Stimulated activated CD8-positive, alpha-beta memory T cell treated with anti-CD3 and anti-CD28 coated beads, Interleukin-4, amount 100 ng/mL, for 4 hours (primary cell): ENCODE results near the gene TXNDC17.
"Not testable (repeated sequence)": the region's sequence is repeated elsewhere in the genome, so short reads cannot be mapped to it uniquely, and the experiment has no call there.

Experiments used
- DNase-seq, 2 donors: peaks; one replicate each; pipeline ENCODE4 v3.0.0-alpha.2; 2020; ENCODE audit warnings: low read depth in 2 of 2, low spot score in 1 of 2

The TXNDC17 gene

DNA sequence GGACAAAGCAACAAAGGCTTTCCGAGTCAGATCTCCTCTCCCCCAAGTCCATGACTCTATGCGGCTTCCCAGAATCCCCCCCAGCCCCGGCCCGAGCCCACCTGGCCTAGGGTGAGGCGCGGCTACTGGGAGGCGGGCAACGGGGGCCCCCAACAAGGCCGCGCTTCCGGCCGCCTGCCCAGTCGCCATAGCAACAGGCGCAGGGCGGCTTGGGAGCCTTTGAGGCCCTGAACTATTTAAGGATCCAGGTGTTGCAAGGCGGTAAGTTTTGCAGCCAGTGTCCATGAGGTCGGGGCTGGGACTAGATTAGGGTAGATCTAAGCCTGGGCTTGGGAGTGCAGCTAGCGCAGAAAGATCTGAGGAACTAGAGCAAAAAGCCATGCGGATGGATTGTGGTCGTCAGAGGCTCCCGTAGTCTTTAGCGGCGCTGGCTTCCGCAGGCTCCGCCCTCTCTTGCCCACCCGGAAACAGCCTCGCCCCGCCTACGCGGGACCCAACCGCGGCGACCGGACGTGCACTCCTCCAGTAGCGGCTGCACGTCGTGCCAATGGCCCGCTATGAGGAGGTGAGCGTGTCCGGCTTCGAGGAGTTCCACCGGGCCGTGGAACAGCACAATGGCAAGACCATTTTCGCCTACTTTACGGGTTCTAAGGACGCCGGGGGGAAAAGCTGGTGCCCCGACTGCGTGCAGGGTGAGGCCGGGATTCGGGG lies at the start of gene TXNDC17, which contains the start of gene KIAA0753:
TXNDC17 (plus strand) TSS at position 525 of the 711 bp plus-strand sequence; CDS start at position 548, 23 bp downstream.
KIAA0753 (minus strand) TSS at position 176 of the 711 bp plus-strand sequence. CDS start 5,608 bp downstream, outside the sequence.
- DNase-seq = peak; percentile 81 to 83

GRCh38 chr17:6591599-6592158 lies 49.2 kb upstream of the TXNDC17 start:
- no peak for DNase-seq

- DNase-seq = no peak
These were observed 48.7 kb upstream of the TXNDC17 start for GRCh38 chr17:6592173-6592572.

DNA sequence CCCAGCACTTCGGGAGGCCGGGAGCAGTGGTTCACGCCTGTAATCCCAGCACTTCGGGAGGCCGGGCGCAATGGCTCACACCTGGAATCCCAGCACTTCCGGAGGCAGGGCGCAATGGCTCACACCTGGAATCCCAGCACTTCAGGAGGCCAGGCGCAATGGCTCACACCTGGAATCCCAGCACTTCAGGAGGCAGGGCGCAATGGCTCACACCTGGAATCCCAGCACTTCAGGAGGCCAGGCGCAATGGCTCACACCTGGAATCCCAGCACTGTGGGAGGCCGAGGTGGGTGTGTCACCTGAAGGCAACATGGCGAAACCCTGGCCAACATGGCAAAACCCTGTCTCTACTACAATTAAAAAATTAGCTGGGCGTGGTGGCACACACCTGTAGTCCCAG lies 47.5 kb upstream of the TXNDC17 start:
- not testable (repeated sequence) for DNase-seq

DNA sequence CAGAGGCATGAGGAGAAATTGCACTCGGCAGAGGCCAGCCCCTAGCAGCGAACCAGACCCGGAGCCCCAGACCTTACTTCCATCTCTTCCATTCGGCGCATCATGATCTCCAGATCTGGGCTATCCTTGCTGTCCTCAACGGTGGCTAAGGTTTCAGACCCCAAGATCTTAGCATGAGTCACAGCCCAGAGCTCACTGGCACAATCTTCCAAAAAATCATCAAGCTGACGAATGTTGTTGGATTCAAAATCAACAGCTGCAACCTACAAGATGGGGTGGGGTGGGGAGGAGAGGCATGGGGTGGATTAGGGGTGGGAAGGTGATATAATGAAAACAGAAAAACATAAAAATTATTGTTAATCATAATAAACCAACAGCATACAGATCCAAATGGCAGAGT lies 44.8 kb upstream of the TXNDC17 start:
- DNase-seq = no peak

GRCh38 chr17:6596511-6596910 lies 44.3 kb upstream of the TXNDC17 start:
- DNase-seq = no peak

- DNase-seq = no peak
These were observed 43.9 kb upstream of the TXNDC17 start for GRCh38 chr17:6596941-6597340.

DNA sequence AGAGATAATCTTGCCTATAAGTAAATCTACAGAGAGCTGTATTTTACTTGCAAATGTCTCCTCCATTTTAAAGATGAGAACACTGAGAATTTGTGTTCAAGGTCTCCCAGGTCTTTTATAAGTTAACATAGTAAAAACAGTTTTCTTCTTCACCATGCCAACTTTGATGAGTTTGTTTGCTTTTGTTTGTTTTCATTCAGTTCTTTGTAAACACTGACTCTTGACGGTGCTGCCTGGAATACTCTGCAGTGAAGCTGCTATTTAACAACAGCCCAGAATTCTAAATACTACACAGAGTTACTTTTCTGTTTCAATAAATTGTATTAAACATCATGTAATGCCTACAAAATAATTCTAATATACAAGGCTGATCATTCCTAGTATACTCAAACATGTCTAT lies 43.1 kb upstream of the TXNDC17 start:
- DNase-seq = no peak

DNA sequence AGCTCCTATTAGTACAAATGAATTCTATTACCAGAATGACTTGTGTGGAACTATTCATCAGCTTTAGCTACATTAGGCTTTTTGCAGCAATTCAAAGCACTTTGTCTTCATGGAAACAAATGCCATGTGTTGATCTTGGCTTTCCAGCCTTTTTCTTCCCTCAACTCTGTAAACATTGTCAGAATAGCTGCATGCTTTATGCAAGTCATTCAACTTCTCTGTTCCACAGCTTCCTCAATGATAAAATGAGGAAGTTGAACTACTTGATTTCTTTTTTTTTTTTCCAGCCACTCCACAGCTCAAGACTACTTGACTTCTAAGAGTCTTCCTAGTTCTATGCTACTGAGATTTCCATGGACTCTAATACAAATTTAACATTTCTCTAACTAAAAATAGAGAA lies 41.5 kb upstream of the TXNDC17 start:
- no peak for DNase-seq

GRCh38 chr17:6602141-6602540 lies 38.7 kb upstream of the TXNDC17 start:
- DNase-seq = no peak

DNA sequence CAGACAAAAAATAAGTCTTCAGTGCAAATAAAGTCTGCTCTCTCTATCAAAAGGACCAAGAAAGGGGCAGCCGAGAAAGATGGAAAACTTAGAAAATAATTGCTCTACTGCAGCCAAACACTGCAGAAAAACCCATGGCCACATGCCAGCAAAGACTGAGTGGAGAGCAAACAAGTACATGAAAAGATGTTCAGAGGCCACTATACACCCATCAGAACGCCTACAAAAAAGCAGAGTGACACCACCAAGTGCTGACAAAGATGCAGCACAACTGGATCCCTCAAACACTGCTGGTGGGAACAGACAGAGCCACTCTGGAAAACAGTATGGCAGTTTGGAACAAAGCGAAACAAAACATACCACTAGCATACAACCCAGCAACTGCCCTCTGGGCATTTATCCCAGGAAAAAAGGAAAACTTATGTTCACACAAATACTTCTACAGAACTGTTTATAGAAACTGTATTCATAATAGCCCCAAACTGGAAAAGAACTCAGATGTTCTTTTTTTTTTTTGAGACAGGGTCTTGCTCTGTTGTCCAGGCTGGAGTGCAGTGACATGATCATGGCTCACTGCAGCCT lies 37.0 kb upstream of the TXNDC17 start:
- no peak for DNase-seq

- DNase-seq = no peak
These were observed 35.7 kb upstream of the TXNDC17 start for GRCh38 chr17:6605142-6605541.

- no peak for DNase-seq
These were observed 32.5 kb upstream of the TXNDC17 start for GRCh38 chr17:6608321-6608720.

GRCh38 chr17:6610011-6610410 lies 30.8 kb upstream of the TXNDC17 start:
- DNase-seq = no peak

- DNase-seq = no peak
These were observed 29.6 kb upstream of the TXNDC17 start for GRCh38 chr17:6611231-6611630.

DNA sequence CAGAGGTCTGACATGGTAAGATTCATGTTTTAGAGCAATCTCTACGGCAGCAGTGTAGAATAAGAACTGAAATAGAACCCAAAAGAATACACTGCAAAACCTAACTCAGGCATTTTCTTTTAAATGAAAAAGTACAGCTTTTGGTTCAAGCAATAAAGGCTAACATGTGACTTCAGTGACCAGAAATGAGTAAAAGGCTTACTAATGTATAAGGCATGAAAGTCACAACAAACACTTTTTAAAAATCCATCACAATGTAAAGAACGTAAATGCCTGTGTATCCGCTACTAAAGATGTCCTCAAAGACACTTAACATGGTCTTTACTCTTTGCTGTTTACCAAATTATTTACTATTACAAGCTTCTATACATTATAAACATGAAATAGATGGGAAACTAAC lies 16.9 kb upstream of the TXNDC17 start:
- DNase-seq = no peak

GRCh38 chr17:6626616-6627015 lies 14.2 kb upstream of the TXNDC17 start:
- DNase-seq = no peak

DNA sequence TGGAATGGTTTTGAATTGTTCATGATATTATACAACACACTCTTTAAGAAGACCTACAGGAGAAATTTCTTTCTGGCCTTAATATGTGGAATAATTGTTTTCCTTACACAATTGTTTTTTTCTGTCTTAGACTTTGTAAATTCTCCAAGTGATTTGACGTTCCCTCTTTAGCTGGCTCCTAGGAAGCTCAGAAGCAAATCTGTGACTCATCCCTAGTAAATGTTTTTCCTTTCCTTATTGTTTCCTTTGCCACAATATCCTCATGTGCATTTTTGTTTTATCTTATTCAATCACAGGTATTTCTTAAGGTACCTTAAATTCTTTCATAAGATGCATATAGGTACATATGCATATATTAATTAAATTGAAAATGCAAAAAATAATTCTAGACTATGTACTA lies 13.8 kb upstream of the TXNDC17 start:
- DNase-seq = no peak

DNA sequence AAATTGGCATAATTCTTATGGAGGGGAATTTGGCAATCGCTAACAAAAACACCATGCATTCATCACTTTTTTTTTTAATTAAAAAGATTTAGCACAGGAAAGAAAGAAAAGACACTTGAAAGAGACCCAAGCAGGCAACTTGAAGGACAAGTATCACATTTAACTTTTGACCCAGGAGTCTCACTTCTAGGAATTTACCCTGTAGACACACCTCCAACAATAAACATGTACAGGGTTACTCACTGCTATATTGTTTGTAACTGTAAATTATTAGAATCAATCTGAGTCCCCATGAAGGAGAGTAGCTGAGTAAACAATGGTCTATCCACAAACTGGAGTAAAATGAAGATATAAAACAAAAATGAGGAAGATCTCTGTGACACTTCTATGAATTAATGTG lies 10.5 kb upstream of the TXNDC17 start:
- DNase-seq = no peak

DNA sequence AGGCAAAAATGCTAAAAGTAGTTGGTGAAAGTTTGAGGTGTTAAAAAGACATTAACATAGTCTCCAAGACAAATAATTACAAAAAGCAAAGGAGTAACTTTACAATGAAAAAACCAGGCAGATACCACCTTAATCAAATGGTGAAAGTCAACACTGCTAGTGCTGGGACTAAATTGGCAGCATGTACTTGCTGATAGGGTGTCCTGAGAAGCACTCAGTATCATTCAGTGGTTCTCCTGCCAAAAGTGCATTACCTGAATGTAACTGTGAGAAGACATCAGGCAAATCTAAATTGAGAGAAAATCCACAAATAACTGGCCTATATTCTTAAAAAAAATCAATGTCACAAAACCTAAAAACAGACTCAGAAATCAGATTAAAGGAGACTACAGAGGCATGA lies 8.3 kb upstream of the TXNDC17 start:
- no peak for DNase-seq

DNA sequence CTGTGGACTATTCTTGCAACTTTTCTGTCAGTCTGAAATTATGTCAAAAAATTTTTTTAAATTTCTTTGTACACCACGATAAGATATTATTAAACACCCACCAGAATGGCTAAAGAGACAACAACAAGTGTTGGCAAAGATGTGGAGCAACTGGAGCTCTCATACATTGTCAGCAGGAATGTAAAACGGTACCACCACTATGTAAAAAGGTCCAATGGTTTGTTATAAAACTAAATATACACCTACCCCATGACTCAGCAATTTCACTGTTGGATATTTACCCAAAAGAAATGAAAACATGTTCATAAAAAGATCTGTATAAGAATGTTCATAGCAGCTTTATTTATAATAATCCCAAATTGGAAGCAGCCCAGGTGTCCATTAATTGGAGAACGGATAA lies 7.6 kb upstream of the TXNDC17 start:
- DNase-seq = no peak

GRCh38 chr17:6636105-6636504 lies 4.8 kb upstream of the TXNDC17 start:
- no peak for DNase-seq
